ENCODE data around the gene PTPRM. TPM values are rescaled to one million over a fixed set of nuclear protein-coding genes. Genes with fewer than 3 reads are reported as not detected.

PTPRM gene
- total RNA-seq, 1 experiment from 2014 or later = 1.6 TPM

DNA sequence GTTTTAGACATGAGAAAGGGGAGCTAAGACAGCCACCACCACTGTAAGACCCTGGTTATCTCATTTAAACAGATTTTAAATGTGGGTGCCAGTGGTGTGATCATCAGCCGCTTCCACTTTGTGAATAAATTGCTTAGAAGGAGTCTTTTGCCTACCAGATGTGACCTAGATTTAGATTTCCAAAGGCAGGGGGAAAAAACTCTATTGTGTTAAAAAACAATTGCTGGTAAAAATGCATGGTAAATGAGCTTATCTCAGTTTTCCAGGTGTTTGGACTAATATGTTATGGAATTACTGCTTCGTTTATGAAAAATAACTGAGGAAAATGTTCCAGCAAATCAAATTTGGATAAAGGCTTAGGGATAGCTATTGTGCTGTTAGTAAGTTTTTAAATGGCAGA, 575.8 kb downstream of the PTPRM start:
- Histone ChIP-seq H3K4me3 (ENCODE audit: low read depth in 2 of 2, low read length in 2 of 2) (no peak overlapping the region), H3K27ac (ENCODE audit: low read length) (no peak overlapping the region), H3K36me3 (ENCODE audit: control insufficient read depth, insufficient read depth, low read length) (no peaks in the 10 kb centered on the region), H3K4me1 (ENCODE audit: control insufficient read depth, insufficient read depth, low read length) (no peaks in the 10 kb centered on the region), H3K9me3 (ENCODE audit: control insufficient read depth, insufficient read depth, low read depth, low read length) (no peaks in the 10 kb centered on the region), H3K27me3 (ENCODE audit: control insufficient read depth, insufficient read depth, low read length) (no peaks in the 10 kb centered on the region)
- ChIA-PET POLR2A (no interaction called here), CTCF (no interaction called here)
- no TSS peak for BruUV-seq (replicated peaks)
- in situ Hi-C loops (cut with HindIII; ENCODE audit: low pct_unique_long_range_greater_than_20kb, low sequenced_read_pairs) = no loop called here
- TF ChIP-seq, protein P1, sequence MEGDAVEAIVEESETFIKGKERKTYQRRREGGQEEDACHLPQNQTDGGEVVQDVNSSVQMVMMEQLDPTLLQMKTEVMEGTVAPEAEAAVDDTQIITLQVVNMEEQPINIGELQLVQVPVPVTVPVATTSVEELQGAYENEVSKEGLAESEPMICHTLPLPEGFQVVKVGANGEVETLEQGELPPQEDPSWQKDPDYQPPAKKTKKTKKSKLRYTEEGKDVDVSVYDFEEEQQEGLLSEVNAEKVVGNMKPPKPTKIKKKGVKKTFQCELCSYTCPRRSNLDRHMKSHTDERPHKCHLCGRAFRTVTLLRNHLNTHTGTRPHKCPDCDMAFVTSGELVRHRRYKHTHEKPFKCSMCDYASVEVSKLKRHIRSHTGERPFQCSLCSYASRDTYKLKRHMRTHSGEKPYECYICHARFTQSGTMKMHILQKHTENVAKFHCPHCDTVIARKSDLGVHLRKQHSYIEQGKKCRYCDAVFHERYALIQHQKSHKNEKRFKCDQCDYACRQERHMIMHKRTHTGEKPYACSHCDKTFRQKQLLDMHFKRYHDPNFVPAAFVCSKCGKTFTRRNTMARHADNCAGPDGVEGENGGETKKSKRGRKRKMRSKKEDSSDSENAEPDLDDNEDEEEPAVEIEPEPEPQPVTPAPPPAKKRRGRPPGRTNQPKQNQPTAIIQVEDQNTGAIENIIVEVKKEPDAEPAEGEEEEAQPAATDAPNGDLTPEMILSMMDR (IDR thresholded peaks at IDR 0.05) = no peak
- TF ChIP-seq, protein P2, sequence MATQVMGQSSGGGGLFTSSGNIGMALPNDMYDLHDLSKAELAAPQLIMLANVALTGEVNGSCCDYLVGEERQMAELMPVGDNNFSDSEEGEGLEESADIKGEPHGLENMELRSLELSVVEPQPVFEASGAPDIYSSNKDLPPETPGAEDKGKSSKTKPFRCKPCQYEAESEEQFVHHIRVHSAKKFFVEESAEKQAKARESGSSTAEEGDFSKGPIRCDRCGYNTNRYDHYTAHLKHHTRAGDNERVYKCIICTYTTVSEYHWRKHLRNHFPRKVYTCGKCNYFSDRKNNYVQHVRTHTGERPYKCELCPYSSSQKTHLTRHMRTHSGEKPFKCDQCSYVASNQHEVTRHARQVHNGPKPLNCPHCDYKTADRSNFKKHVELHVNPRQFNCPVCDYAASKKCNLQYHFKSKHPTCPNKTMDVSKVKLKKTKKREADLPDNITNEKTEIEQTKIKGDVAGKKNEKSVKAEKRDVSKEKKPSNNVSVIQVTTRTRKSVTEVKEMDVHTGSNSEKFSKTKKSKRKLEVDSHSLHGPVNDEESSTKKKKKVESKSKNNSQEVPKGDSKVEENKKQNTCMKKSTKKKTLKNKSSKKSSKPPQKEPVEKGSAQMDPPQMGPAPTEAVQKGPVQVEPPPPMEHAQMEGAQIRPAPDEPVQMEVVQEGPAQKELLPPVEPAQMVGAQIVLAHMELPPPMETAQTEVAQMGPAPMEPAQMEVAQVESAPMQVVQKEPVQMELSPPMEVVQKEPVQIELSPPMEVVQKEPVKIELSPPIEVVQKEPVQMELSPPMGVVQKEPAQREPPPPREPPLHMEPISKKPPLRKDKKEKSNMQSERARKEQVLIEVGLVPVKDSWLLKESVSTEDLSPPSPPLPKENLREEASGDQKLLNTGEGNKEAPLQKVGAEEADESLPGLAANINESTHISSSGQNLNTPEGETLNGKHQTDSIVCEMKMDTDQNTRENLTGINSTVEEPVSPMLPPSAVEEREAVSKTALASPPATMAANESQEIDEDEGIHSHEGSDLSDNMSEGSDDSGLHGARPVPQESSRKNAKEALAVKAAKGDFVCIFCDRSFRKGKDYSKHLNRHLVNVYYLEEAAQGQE (IDR thresholded peaks at IDR 0.05; ENCODE audit: insufficient read depth in 1 of 2, low read depth in 2 of 2, low read length in 1 of 2) = no peak
- TF ChIP-seq POLR2AphosphoS5 (IDR thresholded peaks at IDR 0.05; ENCODE audit: low read depth, low read length) (no peak), SIN3A (IDR thresholded peaks at IDR 0.05; ENCODE audit: borderline replicate concordance, insufficient read depth, low read depth, low read length) (no peak), TCF7L2 (IDR thresholded peaks at IDR 0.05; ENCODE audit: low read depth, low read length) (no peak)
- intact Hi-C loops (cut with micrococcal nuclease; ENCODE audit: unreplicated experiment) = no loop called here
- no peak for DNase-seq (ENCODE audit: low read depth, low spot score)
- no peak for ATAC-seq

DNA sequence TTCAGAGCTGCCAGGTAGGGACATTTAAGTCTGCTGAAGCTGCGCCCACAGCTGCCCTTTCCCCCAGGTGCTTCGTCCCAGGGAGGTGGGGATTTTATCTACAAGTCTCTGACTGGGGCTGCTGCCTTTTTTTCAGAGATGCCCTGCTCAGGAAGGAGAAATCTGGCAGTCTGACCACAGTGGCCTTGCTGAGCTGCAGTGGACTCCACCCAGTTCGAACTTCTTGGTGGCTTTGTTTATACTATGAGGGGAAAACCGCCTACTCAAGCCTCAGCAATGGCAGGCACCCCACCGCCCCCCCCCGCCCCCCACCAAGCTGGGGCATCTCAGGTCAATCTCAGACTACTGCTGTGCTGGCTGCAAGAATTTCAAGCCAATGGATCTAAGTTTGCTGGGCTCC, 584.1 kb downstream of the PTPRM start:
- no peak for DNase-seq (ENCODE audit: low read depth, low spot score)
- H3K9me3 ChIP-seq (ENCODE audit: control insufficient read depth, insufficient read depth, low read depth, low read length) = no peaks in the 10 kb centered on the region
- no peaks in the 10 kb centered on the region for H3K36me3 ChIP-seq (ENCODE audit: control insufficient read depth, insufficient read depth, low read length)
- TF ChIP-seq, protein P1 (IDR thresholded peaks at IDR 0.05) = no peak
- TF ChIP-seq TCF7L2 (IDR thresholded peaks at IDR 0.05; ENCODE audit: low read depth, low read length) (no peak), POLR2AphosphoS5 (IDR thresholded peaks at IDR 0.05; ENCODE audit: low read depth, low read length) (no peak), SIN3A (IDR thresholded peaks at IDR 0.05; ENCODE audit: borderline replicate concordance, insufficient read depth, low read depth, low read length) (no peak)
- TF ChIP-seq, protein P2 (IDR thresholded peaks at IDR 0.05; ENCODE audit: insufficient read depth in 1 of 2, low read depth in 2 of 2, low read length in 1 of 2) = no peak
- no TSS peak for BruUV-seq (replicated peaks)
- H3K27ac ChIP-seq (ENCODE audit: low read length) = no peak overlapping the region
- in situ Hi-C loops (cut with HindIII; ENCODE audit: low pct_unique_long_range_greater_than_20kb, low sequenced_read_pairs) (no loop called here), intact Hi-C loops (cut with micrococcal nuclease; ENCODE audit: unreplicated experiment) (no loop called here)
- H3K27me3 ChIP-seq (ENCODE audit: control insufficient read depth, insufficient read depth, low read length) = no peaks in the 10 kb centered on the region
- H3K4me3 ChIP-seq (ENCODE audit: low read depth in 2 of 2, low read length in 2 of 2) = no peak overlapping the region
- no peak for ATAC-seq
- H3K4me1 ChIP-seq (ENCODE audit: control insufficient read depth, insufficient read depth, low read length) = no peaks in the 10 kb centered on the region
- ChIA-PET CTCF (no interaction called here), POLR2A (no interaction called here)

All from Panc1 (cell line).